GM21786 (cell line): Measurements from ENCODE around the gene ADM2.
"Not testable (repeated sequence)": the region's sequence is repeated elsewhere in the genome, so short reads cannot be mapped to it uniquely, and the experiment has no call there.

Experiments
- ATAC-seq: cut with Tn5 transposase; IDR thresholded peaks from one replicate; pipeline ENCODE4 v1.9.1; 2021; ENCODE audit not compliant: unreplicated experiment

ADM2 gene

GRCh38 chr22:50505276-50505775, 24.0 kb downstream of the ADM2 start:
- no peak for ATAC-seq

- no peak for ATAC-seq
Observed at GRCh38 chr22:50505776-50506610, 24.6 kb downstream of the ADM2 start.

- no peak for ATAC-seq
Observed at GRCh38 chr22:50506611-50507420, 25.5 kb downstream of the ADM2 start.

GRCh38 chr22:50507421-50507990, 26.2 kb downstream of the ADM2 start, which contains the start of gene LMF2:
Gene LMF2, minus strand, starts transcription at chr22:50507702. Its CDS starts 27 bp downstream, at chr22:50507675.
- ATAC-seq, result peak; percentile 45

DNA sequence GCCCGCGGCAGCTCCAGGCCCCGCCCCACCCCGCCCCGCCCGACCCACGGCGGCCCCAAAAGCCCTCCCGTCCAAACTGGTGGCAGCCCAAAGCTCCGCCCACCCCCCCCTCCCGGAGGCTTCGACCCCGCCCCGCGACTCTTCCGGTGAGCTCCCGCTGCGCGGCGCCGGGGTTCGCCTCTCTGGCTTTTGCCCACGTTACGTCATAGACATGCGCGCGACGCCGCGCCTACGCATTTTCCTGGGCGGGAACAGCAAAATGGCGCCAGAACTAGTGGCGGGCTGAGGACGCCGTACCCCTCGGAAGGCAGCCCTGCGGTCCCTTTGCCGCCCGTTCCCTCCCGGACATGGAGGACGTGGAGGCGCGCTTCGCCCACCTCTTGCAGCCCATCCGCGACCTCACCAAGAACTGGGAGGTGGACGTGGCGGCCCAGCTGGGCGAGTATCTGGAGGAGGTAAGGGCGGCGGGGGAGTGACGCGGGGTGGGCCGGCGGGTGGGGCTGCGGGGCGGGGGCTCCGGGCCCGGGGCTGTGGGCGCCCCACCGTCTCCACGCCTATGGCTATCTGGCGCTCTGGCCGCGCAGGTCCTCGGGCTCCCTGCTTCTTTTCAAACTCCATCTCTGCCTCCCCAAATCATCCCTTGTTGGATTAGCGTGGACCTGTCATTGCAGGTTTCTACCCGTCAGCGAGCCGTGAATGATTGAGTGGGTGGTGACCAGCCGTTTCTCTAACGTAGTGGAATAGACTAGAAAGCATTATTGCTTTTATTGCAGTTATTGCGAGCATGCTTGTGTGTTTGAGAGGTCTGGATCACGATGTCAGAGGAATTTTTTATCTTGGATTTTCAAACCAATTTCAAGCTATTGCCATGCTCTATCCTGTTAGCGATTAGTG, 26.9 kb downstream of the ADM2 start, which contains the start of gene NCAPH2:
NCAPH2 (plus strand) TSS at position 234 of the 894 bp plus-strand sequence; CDS start at position 348, 114 bp downstream.
- peak; percentile 73 for ATAC-seq

DNA sequence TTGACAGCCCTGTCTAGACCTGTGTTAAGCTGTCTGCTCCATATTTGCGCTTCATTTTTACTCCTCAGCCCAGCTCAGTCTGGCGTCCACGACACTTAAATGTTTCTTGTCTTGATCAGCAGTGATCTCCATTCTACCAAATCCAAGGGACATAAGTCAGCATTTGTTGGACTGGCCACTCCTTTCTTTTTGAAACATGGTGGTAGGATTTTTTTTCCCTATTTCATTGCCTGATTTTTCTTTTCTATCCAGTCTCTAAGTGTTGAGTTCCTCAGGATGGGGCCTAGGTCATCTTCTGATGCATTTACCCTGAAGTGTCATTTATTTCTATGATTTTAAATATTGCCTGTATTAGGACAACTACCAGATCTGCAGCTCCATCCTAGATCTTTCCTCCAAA, 27.6 kb downstream of the ADM2 start:
- no peak for ATAC-seq

DNA sequence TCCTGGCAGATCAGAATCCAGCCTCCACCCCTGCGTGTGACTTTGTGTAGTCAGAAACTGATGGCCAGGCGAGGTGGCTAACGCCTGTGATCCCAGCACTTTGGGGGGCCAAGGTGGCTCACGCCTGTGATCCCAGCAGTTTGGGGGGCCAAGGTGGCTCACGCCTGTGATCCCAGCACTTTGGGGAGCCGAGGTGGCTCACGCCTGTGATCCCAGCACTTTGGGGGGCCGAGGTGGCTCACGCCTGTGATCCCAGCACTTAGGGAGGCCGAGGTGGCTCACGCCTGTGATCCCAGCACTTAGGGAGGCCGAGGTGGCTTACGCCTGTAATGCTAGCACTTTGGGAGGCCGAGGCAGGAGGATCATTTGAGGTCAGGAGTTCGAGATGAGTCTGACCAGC, 31.8 kb downstream of the ADM2 start:
- ATAC-seq, result no peak

- ATAC-seq, result no peak
Observed at GRCh38 chr22:50516068-50516467, 34.7 kb downstream of the ADM2 start.

DNA sequence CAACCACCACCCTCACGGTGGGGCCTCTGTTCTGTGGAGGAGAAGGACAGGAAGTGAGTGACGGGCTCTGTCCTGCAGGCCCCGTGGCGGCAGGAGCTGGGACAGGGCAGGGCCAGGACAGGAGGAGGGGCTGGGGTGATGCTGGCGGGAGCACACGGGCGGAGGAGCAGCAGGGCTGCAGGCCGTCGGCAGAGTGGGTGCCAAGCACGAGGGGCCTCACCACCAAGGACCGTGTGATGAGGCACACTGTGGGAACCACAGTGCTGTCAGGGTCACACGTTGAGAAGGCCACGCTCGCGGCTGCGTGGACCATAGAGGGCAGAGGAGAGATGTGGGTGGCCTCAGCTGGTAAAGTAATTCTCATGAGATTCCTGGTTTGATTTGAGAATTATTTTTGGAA, 35.5 kb downstream of the ADM2 start:
- ATAC-seq, result no peak

GRCh38 chr22:50517495-50518260, 36.3 kb downstream of the ADM2 start:
- ATAC-seq, result no peak

GRCh38 chr22:50518606-50519005, 37.3 kb downstream of the ADM2 start:
- no peak for ATAC-seq

DNA sequence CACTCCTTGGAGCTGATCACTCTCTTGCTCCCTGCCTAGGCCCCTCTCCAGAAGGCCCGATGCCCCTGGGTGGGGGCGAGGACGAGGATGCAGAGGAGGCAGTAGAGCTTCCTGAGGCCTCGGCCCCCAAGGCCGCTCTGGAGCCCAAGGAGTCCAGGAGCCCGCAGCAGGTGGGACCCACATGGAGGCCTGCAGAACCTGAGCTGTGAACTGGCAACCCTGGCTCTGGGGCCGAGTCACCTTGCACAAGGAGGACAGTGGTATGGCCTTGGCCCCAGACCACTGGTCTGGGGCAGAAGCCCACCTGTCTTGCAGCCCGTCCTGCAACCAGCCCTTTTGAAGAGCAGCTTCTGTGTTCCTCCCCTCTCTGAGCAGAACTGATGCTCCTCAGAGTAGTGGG, 37.8 kb downstream of the ADM2 start:
- no peak for ATAC-seq

GRCh38 chr22:50520184-50520583, 38.8 kb downstream of the ADM2 start:
- not testable (repeated sequence) for ATAC-seq

GRCh38 chr22:50520826-50521453, 39.6 kb downstream of the ADM2 start:
- ATAC-seq, result no peak

- ATAC-seq, result no peak
Observed at GRCh38 chr22:50521710-50522109, 40.4 kb downstream of the ADM2 start.

- no peak for ATAC-seq
Observed at GRCh38 chr22:50522208-50522805, 41.0 kb downstream of the ADM2 start.

- ATAC-seq, result no peak
Observed at GRCh38 chr22:50522806-50523438, 41.6 kb downstream of the ADM2 start.

GRCh38 chr22:50523458-50523805, 42.1 kb downstream of the ADM2 start:
- ATAC-seq, result no peak
